ENCODE data around the gene RTBDN.
"Not testable (repeated sequence)": the region's sequence is repeated elsewhere in the genome, so short reads cannot be mapped to it uniquely, and the experiment has no call there.

Gene RTBDN

DNA sequence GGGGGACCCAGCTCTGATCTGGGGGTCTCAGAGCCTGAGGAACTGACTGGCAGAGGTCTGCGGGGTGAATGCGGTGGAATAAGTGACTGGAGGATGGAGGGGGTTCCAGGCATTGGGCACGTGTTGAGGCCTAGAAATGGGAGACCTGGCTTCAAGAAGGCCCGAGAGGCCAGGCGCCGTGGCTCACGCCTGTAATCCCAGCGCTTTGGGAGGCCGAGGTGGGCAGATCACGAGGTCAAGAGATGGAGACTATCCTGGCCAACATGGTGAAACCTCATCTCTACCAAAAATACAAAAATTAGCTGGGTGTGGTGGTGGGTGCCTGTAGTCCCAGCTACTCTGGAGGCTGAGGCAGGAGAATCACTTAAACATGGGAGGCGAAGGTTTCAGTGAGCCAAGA, 16.6 kb downstream of the RTBDN start:
- DNase-seq (ENCODE audit: low spot score): not testable (repeated sequence)

DNA sequence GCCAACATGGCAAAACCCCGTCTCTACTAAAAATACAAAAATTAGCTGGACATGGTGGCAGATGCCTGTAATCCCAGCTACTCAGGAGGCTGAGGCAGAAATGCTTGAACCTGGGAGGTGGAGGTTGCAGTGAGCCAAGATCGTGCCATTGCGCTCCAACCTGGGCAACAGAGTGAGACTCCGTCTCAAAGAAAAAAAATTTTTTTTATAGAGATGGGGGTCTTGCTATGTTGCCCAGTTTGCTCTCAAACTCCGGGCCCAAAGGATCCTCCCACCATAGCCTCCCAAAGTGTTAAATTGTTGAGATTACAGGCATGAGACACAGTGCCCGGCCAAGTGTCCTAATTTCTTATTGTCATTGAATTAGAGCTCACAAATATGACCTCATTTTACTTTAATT, 17.2 kb downstream of the RTBDN start:
- DNase-seq (ENCODE audit: low spot score): not testable (repeated sequence)

DNA sequence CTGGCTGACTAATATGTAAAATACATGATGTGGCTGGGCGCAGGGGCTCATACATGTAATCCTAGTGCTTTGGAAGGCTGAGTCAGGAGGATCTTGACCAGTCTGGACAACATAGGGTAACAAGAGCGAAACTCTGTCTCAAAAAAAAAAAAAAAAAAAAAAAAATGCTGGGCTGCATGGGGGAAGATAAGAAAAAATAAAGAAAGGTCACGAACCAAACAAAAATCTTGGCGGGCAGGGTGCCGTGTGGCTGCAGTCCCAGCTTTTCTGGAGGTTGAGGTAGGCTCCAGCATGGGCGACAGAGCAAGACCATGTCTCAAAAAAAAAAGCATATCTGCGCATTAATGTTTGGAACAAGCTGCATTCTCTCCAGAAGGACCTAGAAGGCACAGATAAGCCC, 19.3 kb downstream of the RTBDN start:
- no peak for DNase-seq (ENCODE audit: low spot score)

DNA sequence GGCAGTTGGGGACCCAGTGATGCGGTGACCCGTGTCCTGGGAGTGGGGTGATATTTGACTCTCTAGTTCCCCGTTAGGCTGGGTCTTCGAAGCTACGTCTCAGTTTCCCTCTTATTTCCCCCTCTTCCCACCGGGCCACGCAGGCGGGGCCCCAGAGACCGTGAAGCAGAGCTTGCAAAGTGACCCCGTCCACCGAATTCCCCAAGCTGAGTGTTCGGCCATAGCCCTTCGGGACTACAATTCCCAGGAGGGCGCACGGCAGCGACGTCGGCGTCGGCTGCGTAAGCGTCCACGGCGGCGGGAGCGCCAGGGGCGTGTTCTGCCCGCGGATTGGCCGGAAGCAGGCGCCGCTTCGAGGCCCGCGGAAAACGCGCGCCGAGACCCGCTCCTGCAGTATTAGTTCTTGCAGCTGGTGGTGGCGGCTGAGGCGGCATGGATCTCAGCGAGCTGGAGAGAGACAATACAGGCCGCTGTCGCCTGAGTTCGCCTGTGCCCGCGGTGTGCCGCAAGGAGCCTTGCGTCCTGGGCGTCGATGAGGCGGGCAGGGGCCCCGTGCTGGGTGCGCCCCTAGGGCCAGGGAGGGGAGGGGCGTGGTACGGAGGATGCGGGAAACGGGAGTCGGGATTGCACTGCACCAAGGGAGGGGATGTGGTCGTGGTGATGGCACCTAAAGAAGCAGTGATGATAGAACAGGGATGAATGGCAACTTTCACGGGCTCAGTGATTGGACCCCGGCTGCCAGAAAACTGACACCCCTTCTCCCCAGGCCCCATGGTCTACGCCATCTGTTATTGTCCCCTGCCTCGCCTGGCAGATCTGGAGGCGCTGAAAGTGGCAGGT, 27.9 kb downstream of the RTBDN start, which contains the start of gene RNASEH2A:
Gene RNASEH2A (plus strand): TSS at position 343 of the 840 bp plus-strand sequence. CDS start 90 bp downstream, at position 433.
- peak; percentile 83 for DNase-seq (ENCODE audit: low spot score)

DNA sequence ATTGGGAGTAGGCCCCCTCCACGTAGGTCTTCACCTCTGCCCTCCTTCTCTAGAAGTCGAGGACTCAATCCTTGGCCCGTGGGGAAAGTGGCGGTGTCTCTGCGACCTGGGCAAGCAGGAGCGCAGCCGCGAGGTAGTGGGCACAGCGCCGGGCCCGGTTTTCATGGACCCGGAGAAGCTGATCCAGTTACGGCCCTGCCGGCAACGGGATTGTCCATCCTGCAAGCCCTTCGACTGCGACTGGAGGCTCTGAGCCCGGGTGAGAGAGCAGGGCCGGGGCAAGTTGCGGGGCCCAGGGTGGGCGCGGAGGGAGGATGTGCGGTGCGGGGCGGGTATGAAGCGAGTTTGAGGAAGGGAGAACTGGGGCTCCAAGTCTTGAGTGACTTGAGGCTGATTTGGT, 30.3 kb downstream of the RTBDN start:
- DNase-seq (ENCODE audit: low spot score): no peak

DNA sequence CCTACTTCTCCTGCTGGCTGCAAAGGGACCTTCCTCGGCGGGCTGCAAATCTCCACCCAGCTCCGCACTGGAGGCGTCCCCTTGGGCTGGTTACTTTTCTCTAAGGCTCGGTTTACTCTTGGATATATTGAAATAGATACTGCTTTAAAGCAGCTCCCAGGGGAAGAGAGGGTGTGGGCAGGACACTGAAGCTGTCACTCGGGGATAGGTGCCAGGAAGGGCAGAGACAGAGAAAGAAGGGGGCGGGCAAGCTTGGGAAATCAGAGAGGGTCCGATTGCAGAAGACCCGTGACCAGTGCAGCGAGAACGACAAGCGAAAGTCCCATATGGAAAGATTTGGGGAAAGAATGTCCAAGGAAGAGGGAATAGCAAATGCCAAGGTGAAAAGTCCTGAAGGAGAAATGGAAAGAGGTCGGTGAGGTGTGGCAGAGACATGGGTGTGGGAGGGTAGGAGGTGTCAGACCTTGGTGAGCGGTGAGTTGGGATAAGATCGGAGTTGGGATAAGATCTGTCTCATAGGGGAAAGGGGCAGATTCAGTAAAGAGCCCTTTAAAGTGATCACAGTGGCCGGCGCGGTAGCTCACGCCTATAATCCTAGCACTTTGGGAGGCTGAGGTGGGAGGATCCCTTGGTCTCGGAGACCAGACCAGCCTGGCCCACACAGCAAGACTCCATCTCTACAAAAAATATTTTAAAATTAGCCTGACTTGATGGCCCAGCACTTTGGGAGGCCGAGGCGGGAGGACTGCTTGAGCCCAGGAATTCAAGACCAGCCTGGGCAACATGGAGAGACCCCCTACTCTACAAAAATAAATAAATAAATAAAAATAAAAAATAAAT, 31.9 kb downstream of the RTBDN start:
- no peak for DNase-seq (ENCODE audit: low spot score)

DNA sequence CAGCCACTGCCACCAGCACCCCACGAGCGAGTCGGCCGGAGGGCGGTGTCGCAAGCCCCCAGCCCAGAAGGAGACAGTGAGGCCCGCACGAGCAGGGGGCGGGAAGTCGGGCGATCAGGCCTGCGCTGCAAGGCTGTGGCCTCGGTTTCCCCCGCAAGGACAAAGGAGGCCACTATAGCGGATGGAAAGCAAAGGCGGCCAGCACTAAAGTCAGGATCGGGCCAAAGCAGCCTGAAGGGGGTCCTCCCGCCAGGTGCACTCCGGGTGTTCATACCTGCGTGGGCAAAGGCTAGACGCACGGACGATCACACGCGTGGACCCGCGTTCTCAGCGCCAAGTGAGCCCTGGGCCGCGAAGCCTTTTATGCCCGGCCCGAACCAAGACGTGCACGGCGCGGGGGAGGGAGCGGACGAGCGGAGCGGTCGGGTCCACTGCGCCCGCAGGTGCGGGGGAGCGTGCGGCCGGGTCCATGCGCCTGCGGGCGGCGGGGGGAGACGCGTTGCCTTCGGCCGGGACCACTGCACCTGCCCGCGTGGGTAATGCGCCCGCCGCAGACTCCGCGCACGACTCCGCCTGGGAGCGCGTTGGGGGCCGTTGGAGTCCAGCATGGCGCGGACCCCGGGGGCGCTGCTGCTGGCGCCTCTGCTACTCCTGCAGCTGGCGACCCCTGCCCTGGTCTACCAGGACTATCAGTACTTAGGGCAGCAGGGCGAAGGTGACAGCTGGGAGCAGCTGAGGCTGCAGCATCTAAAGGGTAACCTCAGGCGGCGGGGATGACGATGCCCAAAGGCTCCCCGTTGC, 32.7 kb downstream of the RTBDN start, which contains the start of the genes PRDX2 and THSD8:
Gene PRDX2 (minus strand): TSS at position 335 of the 801 bp plus-strand sequence. CDS start 539 bp downstream, outside the sequence.
Gene THSD8 (plus strand): TSS at position 604 of the 801 bp plus-strand sequence. CDS start 3 bp downstream, at position 607.
- DNase-seq (ENCODE audit: low spot score): peak; percentile 80

DNA sequence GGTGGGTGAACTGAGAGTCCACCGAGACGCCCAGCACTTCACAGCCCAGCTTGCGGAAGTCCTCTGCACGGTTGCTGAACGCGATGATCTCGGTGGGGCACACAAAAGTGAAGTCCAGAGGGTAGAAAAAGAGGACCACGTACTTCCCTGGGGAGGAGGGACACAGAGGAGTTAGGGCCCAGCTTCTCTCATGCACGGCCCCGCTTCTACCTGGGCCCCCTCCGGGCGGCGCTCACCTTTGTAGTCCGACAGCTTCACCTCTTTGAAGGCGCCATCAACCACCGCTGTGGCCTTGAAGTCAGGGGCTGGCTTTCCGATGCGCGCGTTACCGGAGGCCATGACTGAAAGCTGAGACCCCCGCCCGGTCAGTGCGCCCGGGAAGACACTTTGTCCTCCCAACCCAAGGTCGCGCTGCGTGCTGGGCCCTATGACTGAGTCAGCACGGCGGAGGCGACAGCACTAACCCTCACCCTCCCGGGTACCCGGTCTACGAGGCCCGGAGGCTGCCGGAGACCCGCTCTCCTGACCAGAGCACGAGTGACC, 33.4 kb downstream of the RTBDN start:
- no peak for DNase-seq (ENCODE audit: low spot score)

DNA sequence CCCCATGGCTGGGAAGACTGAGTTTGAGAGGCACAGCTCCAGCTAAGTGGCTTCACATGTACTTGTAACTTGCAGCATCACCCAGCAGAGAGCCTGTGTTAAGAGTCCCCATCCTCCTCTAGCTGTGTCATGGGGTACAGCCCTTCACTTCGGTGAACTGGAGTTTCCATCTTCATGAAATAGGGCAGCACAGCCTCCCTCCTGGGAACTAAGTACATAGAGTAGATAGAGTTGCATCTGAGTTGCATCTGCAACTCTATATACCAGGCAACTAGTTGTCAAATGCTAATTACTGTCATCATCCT, 34.0 kb downstream of the RTBDN start:
- DNase-seq (ENCODE audit: low spot score): no peak

DNA sequence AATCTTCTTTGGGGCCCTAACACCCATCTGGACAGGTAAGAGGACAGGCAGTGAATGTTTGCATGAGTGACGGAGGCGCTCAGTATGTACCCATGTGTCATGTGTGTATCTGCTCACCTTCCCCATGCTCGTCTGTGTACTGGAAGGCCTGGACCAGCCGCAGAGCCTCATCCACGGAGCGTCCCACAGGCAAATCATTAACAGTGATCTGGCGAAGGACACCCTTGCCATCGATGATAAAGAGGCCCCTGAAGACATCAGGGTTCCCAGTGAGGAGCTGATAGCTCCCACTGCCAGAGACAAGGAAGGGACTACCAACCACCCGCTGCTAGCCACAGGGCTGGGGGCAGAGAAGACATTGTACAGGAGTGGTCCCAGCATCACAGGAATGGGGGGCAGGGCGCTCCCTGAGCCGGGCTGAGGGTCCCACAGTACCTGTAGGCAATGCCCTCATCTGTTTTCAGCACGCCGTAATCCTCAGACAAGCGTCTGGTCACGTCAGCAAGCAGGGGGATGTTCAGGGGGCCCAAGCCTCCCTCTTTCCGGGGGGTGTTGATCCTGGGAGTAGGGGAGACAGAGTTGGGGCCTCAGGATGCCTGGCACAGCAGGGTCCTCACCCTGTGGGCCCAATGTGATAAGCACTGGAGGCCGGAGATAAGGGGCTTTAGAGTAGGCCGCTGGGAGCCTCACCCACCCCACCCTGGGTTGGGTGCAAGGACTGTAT, 34.5 kb downstream of the RTBDN start:
- DNase-seq (ENCODE audit: low spot score): no peak

DNA sequence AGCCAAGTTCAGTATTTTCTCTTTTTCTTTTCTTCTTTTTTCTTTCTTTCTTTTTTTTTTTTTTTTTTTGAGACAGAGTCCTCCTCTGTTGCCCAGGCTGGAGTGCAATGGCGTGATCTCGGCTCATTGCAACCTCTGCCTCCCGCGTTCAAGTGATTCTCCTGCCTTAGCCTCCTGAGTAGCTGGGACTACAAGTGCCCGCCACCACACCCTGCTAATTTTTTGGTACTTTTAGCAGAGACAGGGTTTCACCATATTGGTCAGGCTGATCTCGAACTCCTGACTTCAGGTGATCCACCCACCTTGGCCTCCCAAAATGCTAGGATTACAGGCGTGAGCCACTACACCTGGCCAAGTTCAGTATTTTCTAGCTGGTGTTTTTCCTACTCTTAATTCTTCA, 36.8 kb downstream of the RTBDN start:
- not testable (repeated sequence) for DNase-seq (ENCODE audit: low spot score)

DNA sequence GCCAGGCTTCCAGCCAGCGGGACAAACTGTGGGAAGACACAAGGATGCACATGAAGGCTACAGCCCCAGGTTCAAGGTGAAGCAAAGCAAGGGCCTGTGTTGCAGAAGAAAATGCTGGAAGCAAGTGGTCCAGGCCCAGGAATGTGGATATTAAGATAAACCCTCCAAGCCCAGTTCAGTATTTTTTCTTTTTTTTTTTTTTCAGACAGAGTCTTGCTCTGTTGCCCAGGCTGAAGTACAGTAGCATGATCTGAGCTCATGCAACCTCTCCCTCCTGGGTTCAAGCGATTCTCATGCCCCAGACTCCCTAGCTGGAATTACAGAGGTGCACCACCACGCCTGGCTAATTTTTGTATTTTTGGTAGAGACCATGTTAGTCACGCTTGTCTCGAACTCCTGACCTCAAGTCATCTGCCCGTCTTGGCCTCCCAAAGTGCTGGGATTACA, 37.2 kb downstream of the RTBDN start:
- DNase-seq (ENCODE audit: low spot score): no peak

DNA sequence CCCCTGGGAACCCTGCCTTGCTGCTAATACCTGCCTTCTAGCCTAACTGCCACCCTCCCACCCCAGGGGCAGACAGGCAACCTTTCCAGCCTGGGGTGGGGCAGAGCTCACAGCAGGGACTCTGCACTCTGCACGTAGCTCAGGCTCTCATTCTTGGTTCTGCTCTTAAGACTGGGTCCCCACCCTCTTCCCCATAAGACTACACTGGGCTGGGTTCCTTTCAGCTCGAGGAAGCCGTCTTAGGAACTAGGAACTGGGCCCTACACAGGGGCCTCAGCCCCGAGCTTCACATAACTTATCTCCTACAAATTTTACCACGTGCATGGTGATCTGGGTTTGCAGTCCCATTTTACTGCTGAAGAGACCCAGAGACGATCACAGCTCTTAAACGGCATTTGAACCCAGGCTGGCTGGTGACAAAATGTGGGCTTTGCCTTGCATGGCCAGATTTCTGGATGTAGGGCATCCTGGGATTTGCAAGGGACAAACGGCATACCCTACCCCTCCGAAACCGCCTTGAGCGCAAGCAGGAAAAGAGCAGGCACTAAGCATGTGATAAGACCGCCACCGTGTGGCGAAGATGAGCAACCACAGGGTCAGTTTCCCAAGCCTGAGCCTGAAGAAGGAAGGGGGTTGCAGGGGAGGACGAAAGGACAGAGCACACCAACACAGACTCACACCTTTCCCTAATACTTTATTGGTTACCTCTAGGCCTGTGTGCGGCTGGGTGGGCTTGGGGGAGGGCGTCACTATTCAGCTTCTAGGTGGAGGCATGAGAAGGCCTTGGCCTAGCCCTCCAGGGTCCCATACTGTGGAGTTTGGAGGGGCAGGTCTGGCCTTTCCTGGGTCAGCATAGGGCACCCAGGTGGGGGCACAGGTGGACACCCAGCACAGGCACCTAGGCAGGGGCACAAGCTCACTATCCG, 38.0 kb downstream of the RTBDN start:
- peak; percentile 78 for DNase-seq (ENCODE audit: low spot score)

DNA sequence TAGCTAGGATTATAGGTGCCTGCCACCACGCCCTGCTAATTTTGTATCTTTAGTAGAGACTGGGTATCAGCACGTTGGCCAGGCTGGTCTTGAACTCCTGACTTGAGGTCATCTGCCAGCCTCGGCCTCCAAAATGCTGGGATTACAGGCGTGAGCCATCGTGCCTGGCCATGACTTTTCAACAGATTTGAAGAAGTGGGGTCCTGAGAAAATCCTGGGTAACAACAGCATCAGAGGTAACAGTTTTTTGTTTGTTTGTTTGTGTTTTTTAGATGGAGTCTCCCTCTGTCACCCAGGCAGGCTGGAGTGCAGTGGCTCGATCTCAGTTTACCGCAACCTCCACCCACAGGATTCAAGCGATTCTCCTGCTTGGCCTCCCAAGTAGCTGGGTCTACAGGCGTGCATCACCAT, 39.4 kb downstream of the RTBDN start:
- DNase-seq (ENCODE audit: low spot score): no peak

DNA sequence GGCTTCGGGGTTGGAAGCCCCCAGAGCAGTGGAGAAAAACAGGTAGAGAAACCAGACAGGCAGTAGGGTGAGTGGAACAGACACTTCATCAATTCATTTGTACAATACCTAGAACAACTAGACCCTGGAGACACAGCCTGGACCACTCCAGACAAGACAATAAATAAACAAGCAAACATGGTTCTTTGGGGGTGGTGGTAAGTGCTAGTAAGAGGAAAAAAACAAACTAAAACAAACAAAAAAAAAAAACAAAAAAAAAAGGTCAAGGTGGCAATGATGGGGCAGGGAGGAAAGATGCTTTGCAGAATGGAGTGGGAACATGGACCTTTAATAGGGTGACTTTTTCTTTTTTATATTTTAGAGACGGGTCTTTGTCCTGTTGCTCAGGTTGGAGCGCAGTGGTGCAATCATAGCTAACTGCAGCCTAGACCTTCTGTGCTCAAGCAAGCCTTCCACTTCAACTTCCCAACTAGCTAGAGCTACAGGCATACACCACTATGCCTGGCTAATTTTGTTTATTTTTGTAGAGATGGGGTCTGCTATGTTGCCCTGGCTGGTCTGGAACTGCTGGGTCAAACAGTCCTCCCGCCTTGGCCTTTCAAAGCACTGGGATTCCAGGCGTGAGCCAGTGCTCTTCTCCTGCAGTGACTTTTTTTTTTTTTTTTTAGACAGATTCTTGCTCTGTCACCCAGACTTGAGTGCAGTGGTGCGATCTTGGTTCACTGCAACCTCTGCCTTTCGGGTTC, 40.0 kb downstream of the RTBDN start:
- DNase-seq (ENCODE audit: low spot score): no peak

DNA sequence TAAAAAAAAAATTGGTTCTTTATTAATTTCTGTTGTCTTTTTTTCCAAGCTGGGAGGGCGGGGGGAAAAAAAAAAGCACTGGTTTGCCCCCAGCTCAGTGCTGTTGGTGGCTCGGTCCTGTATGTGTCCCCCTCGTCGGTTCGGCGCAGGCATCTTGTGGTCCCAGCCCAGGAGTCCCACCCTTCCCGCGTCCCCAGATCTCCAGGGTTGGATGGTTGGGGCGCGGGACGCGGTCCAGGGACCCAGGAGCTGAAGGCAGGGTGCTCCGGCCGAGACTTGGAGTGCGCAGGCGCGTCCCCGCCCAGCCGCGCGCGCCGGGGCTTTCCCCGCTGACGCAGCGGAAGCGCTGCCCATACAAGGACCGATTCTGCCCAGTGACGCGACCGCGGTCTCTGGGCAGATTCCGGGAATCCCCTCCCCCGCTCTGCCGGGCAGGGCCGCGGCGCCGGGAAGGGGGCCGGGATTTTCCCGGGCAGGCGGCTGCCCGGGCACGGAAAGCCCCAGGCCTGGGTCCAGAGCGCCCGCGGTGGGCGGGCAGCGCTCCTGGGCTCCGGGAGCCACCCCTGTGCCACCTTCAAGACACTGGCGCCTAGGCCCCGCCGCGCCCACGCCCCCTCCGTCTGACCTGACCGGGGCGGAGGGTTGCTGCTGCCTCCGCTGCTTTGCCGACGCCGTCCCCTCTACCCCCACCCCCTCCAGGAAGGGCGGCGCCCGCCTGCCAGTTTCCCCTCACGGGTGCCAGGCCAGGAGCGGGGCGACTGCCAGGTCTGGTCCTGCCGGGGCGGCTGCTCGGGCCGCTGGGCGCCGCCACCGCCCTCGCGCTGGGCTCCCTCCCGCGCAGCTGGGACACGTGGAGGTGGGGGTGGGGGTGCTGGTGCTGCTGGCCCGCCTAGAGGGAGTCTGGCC, 40.8 kb downstream of the RTBDN start:
- DNase-seq (ENCODE audit: low spot score): peak; percentile 96

DNA sequence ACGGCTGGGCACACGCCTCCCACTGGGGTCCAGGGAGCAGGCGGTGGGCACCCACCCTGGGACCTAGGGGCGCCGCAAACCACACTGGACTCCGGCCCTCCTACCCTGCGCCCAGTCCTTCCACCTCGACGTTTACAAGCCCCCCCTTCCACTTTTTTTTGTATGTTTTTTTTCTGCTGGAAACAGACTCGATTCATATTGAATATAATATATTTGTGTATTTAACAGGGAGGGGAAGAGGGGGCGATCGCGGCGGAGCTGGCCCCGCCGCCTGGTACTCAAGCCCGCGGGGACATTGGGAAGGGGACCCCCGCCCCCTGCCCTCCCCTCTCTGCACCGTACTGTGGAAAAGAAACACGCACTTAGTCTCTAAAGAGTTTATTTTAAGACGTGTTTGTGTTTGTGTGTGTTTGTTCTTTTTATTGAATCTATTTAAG, 41.5 kb downstream of the RTBDN start:
- no peak for DNase-seq (ENCODE audit: low spot score)

Data from HuH-7 (cell line).